ENCODE data around the gene M1AP. TPM values are rescaled to one million over a fixed set of nuclear protein-coding genes. Genes with fewer than 3 reads are reported as not detected.

M1AP gene
- total RNA-seq, 1 donor from 2014 or later, result 0.81 TPM

GRCh38 chr2:74531666-74532065, 116.5 kb downstream of the M1AP start:
- DNase-seq, result no peak
- Mint-ChIP-seq H3K9me3 (ENCODE audit: unreplicated experiment) (peaks cover 25% of the 10 kb centered on the region), H3K27ac (ENCODE audit: unreplicated experiment) (peak overlapping the region; percentile 44), H3K27me3 (ENCODE audit: unreplicated experiment) (peaks cover 10% of the 10 kb centered on the region), H3K4me1 (ENCODE audit: low read depth, unreplicated experiment) (peaks cover 20% of the 10 kb centered on the region), H3K4me3 (ENCODE audit: unreplicated experiment) (peak overlapping the region; percentile 79), H3K36me3 (ENCODE audit: unreplicated experiment) (peaks cover 3% of the 10 kb centered on the region)
- TF ChIP-seq, protein P1, sequence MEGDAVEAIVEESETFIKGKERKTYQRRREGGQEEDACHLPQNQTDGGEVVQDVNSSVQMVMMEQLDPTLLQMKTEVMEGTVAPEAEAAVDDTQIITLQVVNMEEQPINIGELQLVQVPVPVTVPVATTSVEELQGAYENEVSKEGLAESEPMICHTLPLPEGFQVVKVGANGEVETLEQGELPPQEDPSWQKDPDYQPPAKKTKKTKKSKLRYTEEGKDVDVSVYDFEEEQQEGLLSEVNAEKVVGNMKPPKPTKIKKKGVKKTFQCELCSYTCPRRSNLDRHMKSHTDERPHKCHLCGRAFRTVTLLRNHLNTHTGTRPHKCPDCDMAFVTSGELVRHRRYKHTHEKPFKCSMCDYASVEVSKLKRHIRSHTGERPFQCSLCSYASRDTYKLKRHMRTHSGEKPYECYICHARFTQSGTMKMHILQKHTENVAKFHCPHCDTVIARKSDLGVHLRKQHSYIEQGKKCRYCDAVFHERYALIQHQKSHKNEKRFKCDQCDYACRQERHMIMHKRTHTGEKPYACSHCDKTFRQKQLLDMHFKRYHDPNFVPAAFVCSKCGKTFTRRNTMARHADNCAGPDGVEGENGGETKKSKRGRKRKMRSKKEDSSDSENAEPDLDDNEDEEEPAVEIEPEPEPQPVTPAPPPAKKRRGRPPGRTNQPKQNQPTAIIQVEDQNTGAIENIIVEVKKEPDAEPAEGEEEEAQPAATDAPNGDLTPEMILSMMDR (IDR thresholded peaks at IDR 0.05; ENCODE audit: partially characterized antibody, unreplicated experiment), result no peak

DNA sequence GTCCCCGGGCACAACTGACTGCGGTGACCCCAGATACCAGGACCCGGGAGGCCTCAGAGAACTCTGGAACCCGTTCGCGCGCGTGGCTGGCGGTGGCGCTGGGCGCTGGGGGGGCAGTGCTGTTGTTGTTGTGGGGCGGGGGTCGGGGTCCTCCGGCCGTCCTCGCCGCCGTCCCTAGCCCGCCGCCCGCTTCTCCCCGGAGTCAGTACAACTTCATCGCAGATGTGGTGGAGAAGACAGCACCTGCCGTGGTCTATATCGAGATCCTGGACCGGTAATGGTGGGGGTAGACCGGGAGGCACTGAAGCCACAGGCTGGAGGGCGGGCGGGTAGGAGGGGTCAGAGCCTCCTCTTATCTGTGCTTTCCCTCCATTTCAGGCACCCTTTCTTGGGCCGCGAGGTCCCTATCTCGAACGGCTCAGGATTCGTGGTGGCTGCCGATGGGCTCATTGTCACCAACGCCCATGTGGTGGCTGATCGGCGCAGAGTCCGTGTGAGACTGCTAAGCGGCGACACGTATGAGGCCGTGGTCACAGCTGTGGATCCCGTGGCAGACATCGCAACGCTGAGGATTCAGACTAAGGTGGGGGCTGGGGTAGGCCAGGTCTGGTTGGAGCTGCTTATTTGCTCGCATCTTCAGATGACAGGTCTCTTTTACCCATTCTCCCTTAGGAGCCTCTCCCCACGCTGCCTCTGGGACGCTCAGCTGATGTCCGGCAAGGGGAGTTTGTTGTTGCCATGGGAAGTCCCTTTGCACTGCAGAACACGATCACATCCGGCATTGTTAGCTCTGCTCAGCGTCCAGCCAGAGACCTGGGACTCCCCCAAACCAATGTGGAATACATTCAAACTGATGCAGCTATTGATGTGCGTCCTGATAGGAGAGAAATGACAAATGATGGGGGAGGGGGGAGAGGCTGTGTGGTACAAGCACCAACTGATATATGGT, 117.6 kb downstream of the M1AP start:
- DNase-seq, result peak; percentile 54
- H3K36me3 Mint-ChIP-seq (ENCODE audit: unreplicated experiment), result peaks cover 9% of the 10 kb centered on the region
- H3K27me3 Mint-ChIP-seq (ENCODE audit: unreplicated experiment), result peaks cover 10% of the 10 kb centered on the region
- peaks cover 26% of the 10 kb centered on the region for H3K9me3 Mint-ChIP-seq (ENCODE audit: unreplicated experiment)
- TF ChIP-seq, protein P1 (IDR thresholded peaks at IDR 0.05; ENCODE audit: partially characterized antibody, unreplicated experiment), result no peak
- peak overlapping the region; percentile 87 for H3K4me3 Mint-ChIP-seq (ENCODE audit: unreplicated experiment)
- peaks cover 20% of the 10 kb centered on the region for H3K4me1 Mint-ChIP-seq (ENCODE audit: low read depth, unreplicated experiment)
- H3K27ac Mint-ChIP-seq (ENCODE audit: unreplicated experiment), result peak overlapping the region; percentile 65

- TF ChIP-seq, protein P1 (IDR thresholded peaks at IDR 0.05; ENCODE audit: partially characterized antibody, unreplicated experiment), result no peak
- H3K36me3 Mint-ChIP-seq (ENCODE audit: unreplicated experiment), result peaks cover 9% of the 10 kb centered on the region
- peak within 1 kb of the TSS; percentile 96 for H3K27ac Mint-ChIP-seq (ENCODE audit: unreplicated experiment)
- peak within 1 kb of the TSS; percentile 96 for H3K4me3 Mint-ChIP-seq (ENCODE audit: unreplicated experiment)
- H3K9me3 Mint-ChIP-seq (ENCODE audit: unreplicated experiment), result peaks cover 26% of the 10 kb centered on the region
- H3K27me3 Mint-ChIP-seq (ENCODE audit: unreplicated experiment), result peaks cover 10% of the 10 kb centered on the region
- DNase-seq, result peak; percentile 98
- H3K4me1 Mint-ChIP-seq (ENCODE audit: low read depth, unreplicated experiment), result peaks cover 20% of the 10 kb centered on the region
Observed at GRCh38 chr2:74529357-74530238, 118.5 kb downstream of the M1AP start, which contains the start of the genes AUP1 and HTRA2. AUP1 (minus strand) TSS chr2:74529706; CDS start chr2:74529629, 77 bp downstream. HTRA2 (plus strand) TSS chr2:74529933; CDS start chr2:74530007, 74 bp downstream.

- DNase-seq, result no peak
- Mint-ChIP-seq H3K4me3 (ENCODE audit: unreplicated experiment) (peak overlapping the region; percentile 96), H3K4me1 (ENCODE audit: low read depth, unreplicated experiment) (peaks cover 20% of the 10 kb centered on the region), H3K9me3 (ENCODE audit: unreplicated experiment) (peaks cover 21% of the 10 kb centered on the region), H3K36me3 (ENCODE audit: unreplicated experiment) (peaks cover 9% of the 10 kb centered on the region), H3K27ac (ENCODE audit: unreplicated experiment) (peak overlapping the region; percentile 96), H3K27me3 (ENCODE audit: unreplicated experiment) (peaks cover 9% of the 10 kb centered on the region)
- TF ChIP-seq, protein P1 (IDR thresholded peaks at IDR 0.05; ENCODE audit: partially characterized antibody, unreplicated experiment), result no peak
Observed at GRCh38 chr2:74528600-74529356, 119.4 kb downstream of the M1AP start.
